ENCODE data around the gene LDHAL6A. TPM values are rescaled to one million over a fixed set of nuclear protein-coding genes. Genes with fewer than 3 reads are reported as not detected.

LDHAL6A gene
- polyA plus RNA-seq, 1 donor from 2014 or later: not detected

DNA sequence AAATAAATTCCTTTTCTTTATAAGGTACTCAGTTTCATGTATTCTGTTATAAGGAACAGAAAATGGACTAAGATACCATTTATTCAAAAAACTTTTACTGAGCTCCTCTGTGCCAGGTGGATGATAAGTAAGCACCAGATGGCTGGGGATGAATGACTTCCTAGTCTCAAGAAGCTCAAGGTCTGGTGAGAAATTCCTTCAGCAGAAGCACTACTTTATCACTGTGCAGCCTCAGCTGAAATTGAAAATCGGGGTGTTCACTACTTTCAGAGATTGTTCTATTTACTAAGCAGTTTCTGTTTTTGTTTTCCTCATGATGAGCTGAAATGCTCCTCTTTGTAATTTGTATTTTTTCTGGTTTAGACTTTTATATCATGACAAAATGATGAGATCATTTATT lies 7.8 kb downstream of the LDHAL6A start (continued):
- TF ChIP-seq REST (IDR thresholded peaks at IDR 0.05; ENCODE audit: borderline replicate concordance): no peak

DNA sequence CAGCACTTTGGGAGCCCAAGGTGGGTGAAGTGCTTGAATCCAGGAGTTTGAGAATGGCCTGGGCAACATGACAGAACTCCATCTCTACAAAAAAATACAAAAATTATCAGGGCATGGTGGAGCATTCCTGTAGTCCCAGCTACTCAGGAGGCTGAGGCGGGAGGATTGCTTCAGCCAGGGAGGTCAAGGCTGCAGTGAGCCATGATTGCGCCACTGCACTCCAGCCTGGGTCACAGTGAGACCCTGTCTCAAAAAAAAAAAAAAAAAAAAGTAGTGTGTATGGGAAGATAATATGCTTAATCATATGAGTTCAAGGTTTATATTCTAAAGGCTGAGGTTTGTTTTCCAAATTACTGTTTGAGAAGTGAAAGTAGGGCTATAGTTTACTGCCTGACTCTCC lies 10.7 kb downstream of the LDHAL6A start:
- Histone ChIP-seq H3K27ac (ENCODE audit: low read length) (no peak overlapping the region), H3K36me3 (ENCODE audit: insufficient read depth, low read length) (no peaks in the 10 kb centered on the region), H3K9me2 (ENCODE audit: insufficient read depth, low read length) (no peaks in the 10 kb centered on the region), H3K4me2 (ENCODE audit: low read length) (no peak overlapping the region), H4K20me1 (ENCODE audit: insufficient read depth) (no peaks in the 10 kb centered on the region), H3K4me3 (ENCODE audit: low read length) (no peak overlapping the region), H3K9ac (ENCODE audit: low read length) (no peak overlapping the region), H2AFZ (ENCODE audit: low read depth, low read length) (no peak overlapping the region), H3K27me3 (ENCODE audit: insufficient read depth, low read depth, low read length) (no peaks in the 10 kb centered on the region), H3F3A (ENCODE audit: insufficient read depth, low read length, poor library complexity, severe bottlenecking) (no peaks in the 10 kb centered on the region), H3K9me3 (ENCODE audit: low read length) (no peaks in the 10 kb centered on the region), H3K79me2 (replicated peaks; ENCODE audit: insufficient read depth, low read length) (no peaks in the 10 kb centered on the region)
- no peak for TF ChIP-seq CTCF (IDR thresholded peaks at IDR 0.05; ENCODE audit: poor library complexity, severe bottlenecking)
- TF ChIP-seq TAF1 (IDR thresholded peaks at IDR 0.05; ENCODE audit: low read depth): no peak
- TF ChIP-seq POLR2AphosphoS5 (IDR thresholded peaks at IDR 0.05): no peak
- no peak for TF ChIP-seq MXI1 (conservative IDR thresholded peaks at IDR 0.05; ENCODE audit: poor library complexity, severe bottlenecking)
- no peak for TF ChIP-seq SMC3 (conservative IDR thresholded peaks at IDR 0.05; ENCODE audit: poor library complexity)
- TF ChIP-seq RAD21 (conservative IDR thresholded peaks at IDR 0.05): no peak
- no peak for TF ChIP-seq EP300 (conservative IDR thresholded peaks at IDR 0.05; ENCODE audit: poor library complexity, severe bottlenecking)
- no peak for TF ChIP-seq EZH2 (IDR thresholded peaks at IDR 0.05; ENCODE audit: borderline replicate concordance, insufficient read depth, low read length, poor library complexity, severe bottlenecking)
- no peak for TF ChIP-seq REST (IDR thresholded peaks at IDR 0.05; ENCODE audit: borderline replicate concordance)

Data from neural cell (in vitro differentiated cells).